GM19239 (cell line): ENCODE results near the gene IL1RAPL2.
"Not testable (repeated sequence)": the region's sequence is repeated elsewhere in the genome, so short reads cannot be mapped to it uniquely, and the experiment has no call there.

Experiments
- DNase-seq: peaks from one replicate; pipeline ENCODE4 v3.0.0; 2011; ENCODE audit warnings: low spot score; ENCODE audit not compliant: insufficient read length
- FAIRE-seq: peaks from 2 replicates; lab custom pipeline; 2011; peaks lifted over from hg19 to GRCh38; lab: Jason Lieb, UNC

IL1RAPL2 gene

GRCh38 chrX:105229146-105229545 is 663.1 kb downstream of the IL1RAPL2 start:
- DNase-seq (no peak), FAIRE-seq (no peak)

DNA sequence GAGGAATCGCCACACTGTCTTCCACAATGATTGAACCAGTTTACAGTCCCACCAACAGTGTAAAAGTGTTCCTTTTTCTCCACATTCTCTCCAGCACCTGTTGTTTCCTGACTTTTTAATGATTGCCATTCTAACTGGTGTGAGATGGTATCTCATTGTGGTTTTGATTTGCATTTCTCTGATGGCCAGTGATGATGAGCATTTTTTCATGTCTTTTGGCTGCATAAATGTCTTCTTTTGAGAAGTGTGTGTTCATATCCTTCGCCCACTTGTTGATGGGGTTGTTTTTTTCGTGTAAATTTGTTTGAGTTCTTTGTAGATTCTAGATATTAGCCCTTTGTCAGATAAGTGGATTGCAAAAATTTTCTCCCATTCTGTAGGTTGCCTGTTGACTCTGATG is 671.4 kb downstream of the IL1RAPL2 start:
- not testable (repeated sequence) for DNase-seq, FAIRE-seq

DNA sequence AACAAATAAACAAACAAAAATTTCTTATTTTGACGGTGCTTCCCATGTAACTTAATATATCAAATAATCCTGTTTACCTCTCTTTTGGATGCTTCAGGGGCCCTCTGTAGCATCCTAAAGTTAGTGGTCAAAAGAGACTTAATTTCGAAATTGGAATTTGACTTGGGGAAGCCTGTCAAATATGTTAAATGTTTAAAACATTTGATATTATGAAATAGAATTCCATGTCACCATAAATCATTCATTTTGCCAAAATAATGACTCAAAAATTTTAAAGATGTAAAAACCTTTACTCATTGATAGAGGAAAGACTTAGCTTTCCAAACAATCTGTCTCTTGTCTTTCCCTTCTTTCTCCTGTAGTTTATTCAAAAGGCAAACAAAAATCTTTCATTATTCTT is 675.1 kb downstream of the IL1RAPL2 start:
- DNase-seq (no peak), FAIRE-seq (no peak)

DNA sequence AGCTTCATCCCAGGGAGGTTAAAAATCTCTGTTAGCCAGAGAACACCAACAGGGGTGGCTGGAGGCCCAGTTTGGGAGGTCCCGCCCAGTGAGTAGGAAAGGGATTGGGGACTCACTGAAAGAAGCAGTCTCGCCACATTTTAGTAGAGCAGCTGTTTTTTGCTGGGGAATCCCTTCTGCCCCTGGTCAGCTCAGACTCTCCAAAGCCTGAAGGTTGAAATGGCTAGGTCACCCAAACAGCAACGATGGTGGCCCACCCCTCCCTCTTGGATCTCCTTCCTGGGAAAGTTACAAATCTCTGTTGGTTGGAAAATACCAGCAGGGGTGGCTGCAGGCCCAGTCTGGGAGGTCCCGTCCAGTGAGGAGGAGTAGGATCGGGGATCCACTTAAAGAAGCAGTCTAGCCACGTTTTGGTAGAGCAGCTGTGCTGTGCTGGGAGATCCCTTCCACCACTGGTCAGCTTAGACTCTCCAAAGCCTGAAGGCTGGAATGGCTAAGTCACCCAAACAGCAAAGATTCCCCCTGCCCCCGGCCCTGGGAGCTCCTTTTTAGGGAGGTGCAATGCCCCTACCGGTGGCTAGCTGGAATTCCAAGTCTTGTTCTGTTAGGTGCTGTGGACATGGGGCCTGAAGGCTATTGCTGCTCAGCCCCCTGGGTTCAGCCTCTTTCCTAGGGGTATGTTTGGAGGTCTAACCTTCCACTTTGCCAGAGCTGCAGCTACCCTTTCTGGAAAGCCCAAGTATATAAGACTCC is 694.5 kb downstream of the IL1RAPL2 start:
- no peak for DNase-seq

GRCh38 chrX:105263171-105263570 is 697.2 kb downstream of the IL1RAPL2 start:
- DNase-seq: no peak
- FAIRE-seq: no peak

More for the DNA sequence above, 694.5 kb downstream of the IL1RAPL2 start:
- FAIRE-seq: no peak

GRCh38 chrX:105263801-105264200 is 697.8 kb downstream of the IL1RAPL2 start:
- DNase-seq: no peak
- no peak for FAIRE-seq

- DNase-seq (no peak), FAIRE-seq (no peak)
These were observed 699.1 kb downstream of the IL1RAPL2 start for GRCh38 chrX:105265093-105265492.

GRCh38 chrX:105266456-105266855 is 700.5 kb downstream of the IL1RAPL2 start:
- FAIRE-seq (no peak), DNase-seq (no peak)

- DNase-seq: no peak
- no peak for FAIRE-seq
These were observed 701.2 kb downstream of the IL1RAPL2 start for GRCh38 chrX:105267167-105267566.

GRCh38 chrX:105269386-105269785 is 703.4 kb downstream of the IL1RAPL2 start:
- FAIRE-seq: no peak
- no peak for DNase-seq

DNA sequence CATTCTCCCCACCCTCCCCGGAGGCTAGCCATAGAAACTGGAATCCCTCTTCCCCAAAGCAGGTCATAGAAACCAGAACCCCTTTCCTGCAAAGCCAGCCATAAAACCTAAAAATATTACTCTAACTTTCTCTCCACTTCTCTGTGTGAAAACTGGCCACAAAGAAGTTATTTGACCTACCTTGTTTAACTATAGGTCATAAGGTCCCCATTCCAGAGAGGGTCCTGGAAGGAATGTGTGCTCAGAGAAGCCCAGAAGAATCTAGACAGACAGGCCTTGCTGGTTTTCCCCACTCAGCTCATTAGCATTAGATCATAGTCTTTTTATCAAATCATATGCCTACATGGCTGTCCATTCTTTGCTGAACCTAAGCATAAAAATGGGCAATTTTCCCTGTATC is 707.3 kb downstream of the IL1RAPL2 start:
- DNase-seq (no peak), FAIRE-seq (no peak)

- FAIRE-seq: no peak
- DNase-seq: no peak
These were observed 708.1 kb downstream of the IL1RAPL2 start for GRCh38 chrX:105274091-105274490.

DNA sequence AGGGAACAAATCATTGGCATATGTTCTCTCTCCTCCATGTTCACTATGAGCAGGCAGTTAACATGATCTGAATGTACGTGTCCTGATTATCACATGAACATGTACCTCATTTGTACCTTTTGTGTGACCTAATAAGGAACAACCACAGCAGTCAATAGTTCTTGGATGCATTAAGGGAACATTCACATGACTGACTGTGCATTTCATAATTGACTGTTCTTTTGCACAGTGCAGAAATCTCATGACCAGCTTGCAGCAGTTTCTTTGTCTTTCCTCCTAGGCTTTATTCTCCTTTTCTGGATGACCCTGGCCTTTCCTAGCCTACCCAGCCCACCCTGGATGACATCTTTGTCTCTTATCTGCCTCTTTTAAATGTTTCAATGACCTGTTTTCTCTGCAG is 711.1 kb downstream of the IL1RAPL2 start:
- DNase-seq (no peak), FAIRE-seq (no peak)

GRCh38 chrX:105282077-105282476 is 716.1 kb downstream of the IL1RAPL2 start:
- DNase-seq (no peak), FAIRE-seq (no peak)

DNA sequence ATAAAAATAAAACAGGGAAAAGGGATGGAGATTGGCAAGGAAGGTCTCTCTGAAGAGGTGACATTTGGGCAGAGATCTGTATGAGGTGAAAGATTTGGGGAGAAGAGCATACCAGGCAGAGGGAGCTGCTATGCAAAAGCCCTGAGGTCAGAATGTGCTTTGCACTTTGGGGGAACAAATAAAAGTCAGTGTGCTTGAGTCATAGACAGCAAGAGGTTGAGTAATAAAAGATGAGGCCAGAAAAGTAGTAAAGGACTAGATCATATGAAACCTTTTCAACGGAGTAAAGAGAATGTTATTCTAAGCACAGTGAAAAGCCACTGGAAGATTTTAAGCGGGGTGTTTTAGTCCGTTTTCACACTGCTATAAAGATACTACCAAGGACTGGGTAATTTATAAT is 731.0 kb downstream of the IL1RAPL2 start:
- FAIRE-seq: no peak
- no peak for DNase-seq

DNA sequence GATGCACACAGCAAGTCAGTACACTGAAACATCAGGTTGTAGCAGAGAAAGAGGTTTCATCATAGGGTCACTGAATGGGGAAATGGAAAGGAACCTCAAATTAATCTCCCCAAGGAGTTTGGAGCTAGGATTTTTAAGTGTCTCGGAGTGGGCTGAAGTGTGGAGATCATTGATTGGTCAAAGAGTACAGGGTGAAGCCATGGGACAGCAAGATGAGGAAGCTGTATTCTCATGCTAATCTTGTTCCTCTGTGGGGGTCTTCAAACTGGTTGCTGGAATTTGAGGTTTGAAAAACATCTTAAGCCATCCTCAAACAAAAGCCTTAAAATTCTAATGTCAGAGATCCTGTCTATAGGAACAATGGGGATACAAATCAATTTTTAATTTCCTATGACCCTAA is 733.3 kb downstream of the IL1RAPL2 start:
- DNase-seq: no peak
- no peak for FAIRE-seq

DNA sequence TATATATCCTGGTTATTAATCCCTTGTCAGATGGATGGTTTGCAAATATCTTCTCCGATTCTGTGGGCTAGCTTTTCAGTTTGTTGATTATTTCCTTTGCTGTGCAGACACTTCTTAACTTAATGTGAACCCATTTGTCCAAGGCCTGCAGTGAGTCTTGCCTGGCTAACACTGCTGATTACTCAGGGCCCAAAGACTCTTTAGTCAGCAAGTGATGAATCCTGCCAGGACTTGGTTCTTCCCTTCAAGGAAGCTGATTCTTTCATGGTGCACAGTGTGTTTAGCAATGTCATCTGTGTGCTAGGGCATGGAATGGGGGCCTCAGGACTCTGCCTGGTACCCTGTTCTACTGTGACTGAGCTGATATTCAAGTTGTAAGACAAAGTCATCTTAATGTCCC is 736.2 kb downstream of the IL1RAPL2 start:
- FAIRE-seq (no peak), DNase-seq (no peak)

- no peak for DNase-seq
- FAIRE-seq: no peak
These were observed 741.8 kb downstream of the IL1RAPL2 start for GRCh38 chrX:105307762-105308161.

DNA sequence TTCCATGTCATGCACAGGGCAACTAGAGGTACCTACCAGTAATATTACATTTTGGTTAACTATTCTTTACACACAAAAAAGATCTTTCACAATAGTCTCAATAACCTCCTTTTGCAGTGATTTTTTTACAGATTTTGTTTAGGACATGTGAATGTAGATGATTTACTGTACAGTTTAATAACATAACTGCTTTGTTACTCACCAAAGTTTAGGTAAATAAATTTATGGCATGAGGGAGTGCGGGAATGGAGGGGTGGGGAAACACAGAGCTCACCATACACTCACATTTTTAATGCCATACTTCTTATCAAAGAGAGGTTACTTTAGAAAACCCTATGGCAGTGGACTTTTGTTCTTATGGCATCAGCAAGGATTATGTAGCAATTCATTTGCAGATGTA is 747.6 kb downstream of the IL1RAPL2 start:
- FAIRE-seq: no peak
- DNase-seq: no peak

GRCh38 chrX:105314458-105314857 is 748.5 kb downstream of the IL1RAPL2 start:
- FAIRE-seq: no peak
- no peak for DNase-seq

GRCh38 chrX:105315248-105315647 is 749.2 kb downstream of the IL1RAPL2 start:
- DNase-seq (no peak), FAIRE-seq (no peak)

DNA sequence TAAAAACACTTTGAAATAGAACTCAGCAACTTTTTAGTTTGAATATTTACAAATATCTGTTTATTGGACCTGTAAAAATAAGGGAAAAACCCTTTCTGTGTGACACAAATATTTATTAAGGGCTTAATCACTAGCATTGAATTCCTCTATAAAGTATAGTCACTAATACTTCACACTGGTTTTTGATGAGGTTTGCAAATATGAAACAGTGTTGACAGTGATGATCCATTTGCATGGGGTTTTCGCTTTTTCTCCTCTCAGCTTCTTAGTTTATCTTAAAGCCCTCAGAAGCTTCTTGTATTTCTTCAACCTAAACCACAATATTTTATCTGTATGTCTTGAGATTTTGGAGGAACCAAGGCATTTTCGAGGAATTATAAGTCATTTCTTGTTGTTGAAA is 751.1 kb downstream of the IL1RAPL2 start:
- no peak for DNase-seq
- FAIRE-seq: no peak
